T-helper 2 cell treated with Interferon-gamma antibody and Interleukin-4, amounts not matched to agents 100 ng/mL and 5 ng/mL, for 36 hours (primary cell): ENCODE measurements around the gene CTAG1A. TPM values are rescaled to one million over a fixed set of nuclear protein-coding genes. Genes with fewer than 3 reads are reported as not detected.
"Not testable (repeated sequence)": the region's sequence is repeated elsewhere in the genome, so short reads cannot be mapped to it uniquely, and the experiment has no call there.

Source experiments
- intact Hi-C: fragments of 100-400 bp; cut with micrococcal nuclease; formaldehyde crosslinking; loops from one replicate; pipeline ENCODE4 v1.15.1; 2023
- total RNA-seq: library from RNA; stranded (reverse); gene quantifications from 2 replicates; pipeline ENCODE4 v1.2.3, GENCODE V29; 2022

Gene CTAG1A
- total RNA-seq = not detected in 2 replicates

DNA sequence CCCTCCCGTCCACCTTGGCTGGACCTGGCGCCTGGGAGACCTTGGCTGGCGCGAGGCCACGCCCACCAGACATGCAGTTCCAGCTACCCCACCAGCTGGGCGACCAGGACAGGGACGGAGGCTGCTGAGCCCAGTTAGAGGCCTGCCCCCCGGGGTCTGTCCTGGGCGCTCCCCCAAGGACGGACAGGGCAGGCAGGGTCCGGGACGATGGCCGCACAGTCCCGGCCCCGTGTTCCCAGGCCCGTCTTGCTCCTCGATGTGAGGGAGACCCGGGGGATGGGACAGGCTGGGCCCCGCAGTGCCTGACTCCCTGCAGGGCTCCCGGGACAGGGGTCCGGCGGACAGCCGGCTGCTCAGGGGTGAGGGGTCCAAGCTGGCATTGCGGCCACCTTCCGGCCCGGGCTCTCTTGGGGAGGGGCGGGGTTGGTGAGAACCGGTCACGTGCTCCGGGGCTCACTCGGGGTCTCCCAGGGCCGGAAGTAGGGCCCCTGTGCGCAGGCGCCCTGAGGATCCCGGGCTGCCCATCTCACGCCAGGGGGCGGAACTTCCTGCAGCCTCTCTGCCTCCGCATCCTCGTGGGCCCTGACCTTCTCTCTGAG lies at the start of gene CTAG1A:
Gene CTAG1A, plus strand, starts transcription at position 549 of the 599 bp plus-strand sequence. CDS start 74 bp downstream, outside the sequence.
- intact Hi-C loops = not testable (repeated sequence)

DNA sequence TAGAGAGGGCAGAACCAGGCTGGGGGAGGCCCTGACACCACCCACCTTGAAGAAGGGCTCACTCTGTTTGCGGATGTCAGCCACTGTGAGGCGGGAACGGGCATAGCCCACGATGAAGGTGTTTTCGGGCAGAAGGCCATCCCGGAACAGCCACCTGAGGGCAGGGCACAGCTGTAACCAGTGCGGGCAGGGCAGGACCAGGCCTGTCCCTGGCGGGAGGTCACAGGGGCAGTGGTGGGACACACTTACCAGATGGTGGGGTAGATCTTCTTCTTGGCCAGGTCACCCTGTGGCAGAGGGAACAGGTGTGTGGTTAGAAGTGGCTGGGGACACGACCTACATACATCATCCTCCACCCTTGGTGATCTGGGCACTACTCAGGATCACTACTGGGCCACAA lies 49.0 kb upstream of the CTAG1A start:
- intact Hi-C loops = no loop called here

DNA sequence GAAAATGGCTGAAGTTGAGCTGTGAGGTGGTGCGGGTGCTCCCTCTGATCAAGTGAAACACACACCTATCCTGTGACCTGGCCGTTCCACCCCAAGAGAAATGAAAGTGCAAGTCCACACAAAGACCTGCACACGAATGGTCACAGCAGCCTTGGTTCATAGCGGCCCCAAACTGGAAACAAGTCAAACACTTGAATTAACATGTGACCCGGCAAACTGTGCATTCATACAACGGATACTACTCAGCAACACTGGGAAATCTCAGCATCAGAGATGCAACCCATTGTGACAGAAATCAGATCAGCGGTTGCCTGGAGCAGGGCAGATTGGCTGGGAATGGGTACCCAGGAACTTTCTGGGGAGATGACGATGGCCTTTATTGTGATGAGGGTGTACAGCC lies 45.9 kb upstream of the CTAG1A start:
- intact Hi-C loops = no loop called here

DNA sequence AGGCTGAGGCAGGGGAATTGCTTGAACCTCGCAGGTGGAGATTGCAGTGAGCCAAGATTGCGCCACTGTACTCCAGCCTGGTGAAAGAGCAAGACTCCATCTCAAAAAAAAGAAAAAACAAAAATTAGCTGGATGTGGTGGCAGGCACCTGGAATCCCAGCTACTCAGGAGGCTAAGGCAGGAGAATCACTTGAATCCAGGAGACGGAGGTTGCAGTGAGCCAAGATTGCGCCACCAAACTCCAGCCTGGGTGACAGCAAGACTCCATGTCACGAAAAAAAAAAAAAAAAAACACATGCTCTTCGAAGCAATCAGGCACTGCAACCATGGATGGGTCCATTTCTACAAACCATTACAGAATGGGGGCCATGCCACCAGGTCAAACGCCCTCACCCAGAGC lies 44.6 kb upstream of the CTAG1A start:
- intact Hi-C loops = not testable (repeated sequence)

DNA sequence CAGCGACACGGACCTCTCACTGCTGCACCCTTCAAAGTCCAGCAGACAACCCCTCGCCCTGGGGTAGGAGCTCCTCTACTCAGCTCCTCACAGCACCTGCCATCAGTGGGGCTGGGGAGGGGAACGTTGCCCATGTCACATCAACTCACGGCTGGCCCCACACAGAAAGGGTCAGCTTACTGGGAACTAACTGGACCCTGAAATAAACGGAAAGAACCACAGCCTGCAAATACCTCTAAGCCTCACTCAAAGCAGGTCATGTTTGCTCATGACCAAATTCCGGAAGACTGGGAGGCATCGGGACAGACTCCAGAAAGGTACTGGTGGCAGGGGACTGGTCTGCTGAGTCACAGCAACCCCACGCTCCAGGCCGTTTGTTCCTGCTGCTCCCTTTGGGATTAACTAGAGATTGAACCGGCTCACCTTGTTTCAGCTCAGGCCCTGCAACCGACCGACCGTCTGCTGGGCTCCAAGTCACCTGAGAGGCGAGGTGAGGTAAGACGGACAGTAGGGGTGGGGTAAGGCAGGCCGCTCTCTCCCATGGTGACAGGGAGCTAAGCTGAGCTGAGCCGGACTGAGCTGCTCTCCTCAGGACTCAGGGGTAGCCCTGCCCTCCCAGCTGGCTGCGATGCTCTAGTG lies 43.9 kb upstream of the CTAG1A start:
- intact Hi-C loops = no loop called here

DNA sequence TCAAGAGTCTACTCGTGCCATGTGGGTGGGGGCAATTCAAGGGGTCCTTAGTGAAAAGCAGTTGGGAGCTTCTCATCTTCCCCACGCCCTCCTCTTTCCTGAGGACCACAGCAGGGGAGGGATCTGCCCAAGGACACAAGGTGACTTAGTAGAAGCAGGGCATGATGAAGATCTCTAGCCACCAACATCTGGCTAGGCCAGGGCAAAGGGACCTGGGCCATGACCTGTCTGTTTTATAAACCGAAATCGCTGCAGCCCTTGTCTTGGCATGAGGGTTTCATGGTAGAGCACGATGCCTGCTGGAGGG lies 43.4 kb upstream of the CTAG1A start:
- intact Hi-C loops = no loop called here

DNA sequence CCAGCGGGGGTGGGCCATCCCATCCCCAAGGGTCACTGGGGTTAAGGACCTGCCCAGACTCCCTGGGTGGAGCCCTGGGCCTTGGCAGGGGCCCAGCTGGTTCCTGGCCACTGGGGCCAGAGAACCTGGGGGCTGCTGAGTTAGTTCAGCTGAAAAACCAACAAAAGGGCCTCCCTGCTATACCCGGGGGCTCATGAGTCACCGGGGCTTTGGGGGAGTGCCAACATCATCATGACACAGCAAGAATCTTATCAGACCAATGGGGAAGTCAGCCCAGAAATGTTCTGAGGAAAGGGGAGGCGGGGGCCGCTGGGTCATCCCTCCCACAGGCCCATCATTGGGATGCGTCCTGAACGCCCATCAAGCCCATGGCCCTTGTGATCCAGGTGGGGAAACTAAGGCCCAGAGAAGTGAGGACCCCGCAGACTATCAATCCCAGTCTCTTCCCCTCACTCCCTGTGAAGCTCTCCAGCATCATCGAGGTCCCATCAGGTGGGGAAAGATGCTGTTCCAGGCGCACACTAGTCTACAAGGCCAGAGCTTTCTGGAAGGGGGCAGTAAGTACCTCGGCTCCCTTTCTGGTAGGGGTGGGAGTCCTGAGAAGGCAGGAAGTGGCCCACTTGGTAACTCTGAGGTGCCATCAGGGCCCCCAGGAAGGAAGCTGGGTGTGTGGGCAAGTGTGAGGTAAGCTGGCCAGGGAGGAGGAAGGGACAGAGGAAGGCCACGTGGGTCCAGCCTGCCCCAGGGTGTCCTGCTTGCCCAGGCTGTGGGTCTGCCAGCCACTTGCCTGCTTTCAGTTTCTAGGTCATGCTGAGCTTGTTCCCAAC lies 42.8 kb upstream of the CTAG1A start:
- intact Hi-C loops = no loop called here

DNA sequence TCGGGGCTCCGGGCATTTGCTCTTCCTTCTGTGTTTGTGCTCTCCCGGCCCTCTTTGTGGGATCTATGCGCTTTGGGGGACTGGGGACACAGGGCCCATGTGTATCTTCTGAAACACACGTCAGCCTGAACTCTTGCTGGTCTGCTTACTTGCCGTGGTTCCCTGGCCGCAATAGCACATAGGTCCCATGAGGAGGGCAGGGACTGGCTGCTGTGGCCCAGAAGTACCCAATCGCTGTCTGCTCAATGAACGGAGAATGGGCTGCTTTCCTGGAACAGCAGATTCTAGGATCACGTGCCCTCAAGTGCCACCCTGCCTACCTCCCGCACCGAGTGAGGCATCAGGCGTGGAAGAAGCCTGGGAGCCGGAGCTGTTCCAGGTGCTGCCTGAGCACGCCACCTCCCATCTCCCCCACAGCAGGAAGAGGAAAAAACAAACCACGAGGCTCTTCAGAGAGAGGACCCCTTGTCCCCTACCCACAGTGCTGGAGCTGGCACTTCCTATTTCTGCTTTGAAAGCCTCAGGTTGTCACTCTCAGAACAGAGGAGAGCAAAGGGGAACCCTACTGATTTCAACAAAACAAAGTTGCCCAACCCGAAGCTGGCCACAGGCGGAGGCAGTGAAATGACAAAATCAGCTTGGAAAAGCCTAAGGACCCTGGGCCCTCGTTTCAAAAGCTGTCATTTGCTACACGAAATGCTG lies 42.1 kb upstream of the CTAG1A start:
- intact Hi-C loops = no loop called here

DNA sequence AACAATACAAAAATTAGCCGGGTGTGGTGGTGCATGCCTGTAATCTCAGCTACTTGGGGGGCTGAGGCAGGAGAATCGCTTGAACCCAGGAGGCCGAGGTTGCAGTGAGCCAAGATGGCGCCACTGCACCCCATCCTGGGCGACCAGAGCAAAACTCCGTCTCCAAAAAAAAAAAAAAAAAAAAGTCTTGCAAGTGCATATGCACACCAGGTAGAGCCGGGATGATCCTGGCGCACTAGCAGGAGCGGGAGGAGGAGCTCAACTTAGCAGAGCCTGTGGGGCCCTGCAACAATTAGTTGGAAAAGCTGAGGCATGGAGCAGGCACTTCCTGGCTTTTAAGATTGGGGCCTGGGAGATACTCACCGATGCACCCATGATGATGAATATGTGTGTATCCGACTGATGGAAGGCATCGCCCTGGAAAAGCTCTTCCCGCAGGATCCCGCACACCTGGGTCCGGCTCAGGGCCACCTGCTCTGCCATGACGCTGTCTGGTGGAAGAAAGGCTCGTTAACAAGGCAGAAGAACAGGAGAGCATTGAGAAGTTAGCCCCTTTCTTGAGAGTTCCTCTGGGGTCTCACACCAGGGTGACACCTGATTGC lies 39.2 kb upstream of the CTAG1A start:
- intact Hi-C loops = no loop called here

DNA sequence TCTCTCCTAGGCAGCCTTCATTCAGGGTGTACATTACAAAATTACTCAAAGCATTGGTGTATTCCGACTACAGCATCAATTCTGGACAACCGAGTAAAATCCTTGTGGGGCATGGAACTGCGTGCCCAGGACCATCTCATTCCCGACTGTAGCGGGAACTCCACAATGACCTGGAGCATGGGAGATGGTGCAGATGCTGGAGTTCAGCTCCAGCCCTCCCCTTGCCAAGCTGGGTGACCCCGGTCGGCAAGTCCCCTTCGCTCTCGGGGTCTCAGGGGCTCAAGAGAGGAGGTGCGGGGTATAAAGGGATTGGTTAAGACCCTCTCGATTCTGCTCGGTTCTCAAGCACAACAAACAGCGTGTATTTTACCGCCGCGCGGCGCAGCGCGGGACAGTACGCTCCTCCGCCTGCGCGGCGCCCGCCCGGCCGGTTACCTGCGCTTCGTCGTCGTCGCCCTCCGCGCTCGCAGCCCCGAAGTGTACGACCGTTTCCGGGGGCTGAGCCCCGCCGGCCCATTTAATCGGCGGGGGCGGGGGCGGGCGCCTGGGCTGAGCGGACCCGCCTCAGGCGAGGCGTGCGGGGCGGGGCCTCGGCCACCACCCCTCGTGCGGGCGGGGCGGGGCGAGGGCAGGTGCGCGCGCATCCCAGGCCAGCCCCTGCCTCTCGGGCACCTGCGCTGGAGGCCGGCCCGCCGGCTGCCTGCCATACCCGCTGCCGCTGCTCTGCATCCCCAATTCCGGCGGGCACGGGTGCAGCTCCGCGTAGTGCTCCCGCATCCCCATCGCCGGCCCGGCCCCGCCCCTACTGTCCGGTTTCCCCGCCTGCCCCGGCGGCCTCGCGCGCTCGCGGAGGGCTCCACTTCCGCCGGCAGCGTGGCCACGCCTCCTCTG lies 38.3 kb upstream of the CTAG1A start, which contains the start of gene G6PD:
Gene G6PD, minus strand, starts transcription at position 493 of the 891 bp plus-strand sequence. CDS start 691 bp downstream, outside the sequence.
- intact Hi-C loops = loop anchor here (1.0 kb wide), 4 partner anchors 30 to 618 kb away; partner anchors contain the start of genes FAM3A, LAGE3 and SLC10A3

DNA sequence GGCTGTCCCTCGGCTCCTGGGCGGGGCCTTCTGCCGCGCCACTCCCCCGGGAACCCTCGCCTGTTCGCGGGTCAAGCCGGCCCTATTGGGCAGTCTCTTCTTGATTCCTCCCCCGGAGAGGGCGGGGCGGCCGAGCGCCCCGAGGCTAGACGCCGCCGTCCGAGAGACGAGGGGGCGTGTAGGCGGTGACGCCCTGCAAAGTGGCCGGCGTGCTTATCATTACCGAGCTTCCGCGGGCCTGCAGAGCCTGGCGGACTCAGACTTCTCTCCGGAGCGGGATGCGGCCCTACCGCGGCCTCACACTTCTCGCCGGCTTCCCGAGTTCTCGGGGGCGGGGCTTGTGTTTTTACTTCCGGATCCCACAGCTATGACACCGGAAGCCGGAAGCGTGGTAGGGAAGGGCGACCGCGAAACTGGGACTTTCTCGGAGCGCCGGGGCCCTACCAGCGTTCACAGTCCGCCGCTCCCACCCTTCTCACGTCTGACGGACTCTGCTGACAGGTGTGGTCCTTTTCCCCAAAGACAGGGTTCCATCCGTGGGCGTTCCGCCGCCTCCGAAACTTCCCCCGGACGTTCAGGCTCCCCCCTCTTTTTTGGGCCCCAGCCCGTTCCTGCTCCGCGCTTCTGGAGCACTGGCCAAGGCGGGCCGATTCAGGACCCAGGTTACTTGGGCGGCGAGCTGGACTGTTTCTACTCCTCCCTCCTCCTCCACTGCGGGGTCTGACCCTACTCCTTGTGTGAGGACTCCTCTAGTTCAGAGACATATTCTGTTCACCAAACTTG lies 37.5 kb upstream of the CTAG1A start, which contains the start of gene IKBKG:
Gene IKBKG, plus strand, starts transcription at position 376 of the 783 bp plus-strand sequence. CDS start 4,383 bp downstream, outside the sequence.
- intact Hi-C loops = loop anchor here (1.0 kb wide), 4 partner anchors 31 to 619 kb away; partner anchors contain the start of genes FAM3A, LAGE3 and SLC10A3

DNA sequence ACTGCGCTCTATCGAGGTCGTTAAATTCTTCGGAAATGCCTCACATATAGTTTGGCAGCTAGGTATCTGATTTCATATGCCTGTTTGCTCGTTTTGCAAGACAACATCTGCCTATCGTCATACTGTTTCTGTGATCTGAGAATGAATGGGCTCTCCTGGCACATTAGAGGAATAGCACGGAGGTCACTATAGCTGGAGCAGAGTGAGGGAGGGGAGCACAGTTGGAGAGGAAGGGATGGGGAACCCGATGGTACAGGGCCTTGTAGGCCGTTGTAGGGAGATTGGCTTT lies 37.0 kb upstream of the CTAG1A start:
- intact Hi-C loops = no loop called here

DNA sequence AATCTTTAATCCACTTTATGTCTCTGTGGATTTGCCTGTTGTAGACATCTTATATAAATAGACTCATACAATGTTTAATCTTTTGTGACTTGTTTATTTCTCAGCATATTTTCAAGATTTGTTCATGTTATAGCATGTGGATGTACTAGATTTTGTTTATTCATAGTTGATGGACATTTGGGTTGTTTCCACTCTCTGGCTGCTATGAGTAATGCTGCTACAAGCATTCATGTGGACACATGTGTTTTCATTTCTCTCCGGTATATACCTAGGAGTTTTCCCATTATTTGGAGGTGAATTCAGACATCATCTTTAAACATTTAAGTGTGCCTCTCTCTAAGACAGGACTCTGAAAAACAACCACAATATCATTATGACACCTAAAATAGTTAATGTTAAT lies 35.2 kb upstream of the CTAG1A start:
- intact Hi-C loops = no loop called here

DNA sequence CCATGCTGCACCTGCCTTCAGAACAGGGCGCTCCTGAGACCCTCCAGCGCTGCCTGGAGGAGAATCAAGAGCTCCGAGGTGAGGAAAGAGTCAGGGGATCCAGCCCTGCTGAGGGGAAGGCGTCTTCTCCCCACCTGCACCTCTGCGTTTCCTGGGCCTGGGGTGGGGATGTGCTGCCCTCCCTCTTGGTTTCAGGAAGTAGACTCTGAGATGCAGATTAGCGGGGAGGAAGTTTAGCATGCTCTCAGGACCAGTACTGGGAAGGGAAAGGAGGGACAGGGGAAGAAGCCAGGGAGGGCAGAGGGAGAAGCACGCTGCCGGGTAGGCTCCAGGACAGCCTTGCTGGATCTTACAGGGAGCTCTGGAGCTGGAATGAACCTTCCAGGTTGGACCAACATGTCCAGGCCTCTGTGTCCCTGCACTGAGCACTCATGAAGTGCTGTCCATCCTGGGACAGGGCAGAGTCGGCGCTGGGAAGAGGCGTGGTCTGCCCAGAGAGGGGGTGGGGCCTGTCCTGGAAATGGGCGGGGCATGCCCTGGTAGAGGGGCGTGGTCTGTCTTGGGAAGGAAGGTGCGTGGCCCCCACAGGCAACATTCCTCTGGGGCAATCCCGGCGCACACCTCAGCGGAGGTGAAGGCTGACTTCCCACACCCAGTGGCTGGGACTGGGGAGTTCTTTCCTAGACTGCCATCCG lies 32.7 kb upstream of the CTAG1A start:
- intact Hi-C loops = not testable (repeated sequence)

DNA sequence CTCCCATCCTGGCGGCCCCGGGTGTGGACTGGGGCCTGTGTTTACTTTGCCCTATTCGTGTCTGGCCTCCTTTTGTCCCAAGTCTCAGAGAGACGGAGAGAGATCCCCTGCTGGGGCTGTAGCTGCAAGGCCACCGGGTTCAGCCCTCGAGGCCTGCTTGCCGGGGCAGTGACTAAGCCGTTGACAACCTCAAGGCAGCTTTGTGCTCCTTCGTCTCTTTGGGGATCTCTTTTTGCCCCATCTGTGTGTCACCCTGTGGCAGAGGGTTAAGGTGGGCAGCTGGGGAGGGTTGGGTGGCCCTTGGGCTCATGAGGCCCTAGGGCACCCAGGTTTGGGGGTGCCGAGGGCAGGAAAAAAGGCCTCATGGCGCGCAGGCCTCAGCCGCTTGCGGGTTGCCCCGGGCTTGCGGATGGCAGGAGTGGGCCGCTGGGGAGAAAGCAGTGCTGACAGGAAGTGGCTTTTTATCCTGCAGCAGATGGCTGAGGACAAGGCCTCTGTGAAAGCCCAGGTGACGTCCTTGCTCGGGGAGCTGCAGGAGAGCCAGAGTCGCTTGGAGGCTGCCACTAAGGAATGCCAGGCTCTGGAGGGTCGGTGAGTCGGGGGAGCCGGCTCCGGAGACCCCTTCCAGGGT lies 26.8 kb upstream of the CTAG1A start:
- intact Hi-C loops = not testable (repeated sequence)

DNA sequence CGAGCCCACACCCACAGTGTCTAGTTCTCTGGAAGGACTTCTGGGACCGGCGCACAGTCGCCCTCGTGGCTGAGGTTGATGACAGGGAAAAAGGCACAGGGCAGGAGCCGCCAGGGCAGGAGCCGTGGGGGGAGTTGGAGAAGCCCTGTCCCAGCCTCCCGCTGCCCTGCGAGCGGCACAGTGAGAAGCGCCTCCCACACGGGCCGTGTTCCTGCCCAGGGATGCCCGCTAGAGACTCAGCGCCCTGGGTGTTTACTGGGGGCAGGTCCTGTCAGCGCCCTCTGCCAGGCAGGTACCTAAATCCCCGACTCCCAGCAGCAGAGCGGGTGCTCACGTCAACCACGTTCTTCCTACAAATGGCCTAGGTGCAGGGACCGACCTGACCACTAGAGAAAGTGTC lies 26.0 kb upstream of the CTAG1A start:
- intact Hi-C loops = not testable (repeated sequence)

DNA sequence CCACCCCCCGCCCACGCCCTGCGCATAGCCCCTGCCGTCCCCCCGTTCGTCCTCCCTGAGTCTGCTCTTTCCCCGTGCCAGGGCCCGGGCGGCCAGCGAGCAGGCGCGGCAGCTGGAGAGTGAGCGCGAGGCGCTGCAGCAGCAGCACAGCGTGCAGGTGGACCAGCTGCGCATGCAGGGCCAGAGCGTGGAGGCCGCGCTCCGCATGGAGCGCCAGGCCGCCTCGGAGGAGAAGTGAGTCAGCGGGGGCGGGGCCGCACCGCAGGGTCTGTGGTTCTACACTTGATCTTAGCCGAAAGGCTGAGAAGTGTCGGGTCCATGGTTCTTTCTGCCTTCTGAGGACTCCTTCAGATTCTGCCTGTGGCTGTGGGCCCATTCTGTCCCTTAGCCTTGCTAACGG lies 24.6 kb upstream of the CTAG1A start:
- intact Hi-C loops = not testable (repeated sequence)

DNA sequence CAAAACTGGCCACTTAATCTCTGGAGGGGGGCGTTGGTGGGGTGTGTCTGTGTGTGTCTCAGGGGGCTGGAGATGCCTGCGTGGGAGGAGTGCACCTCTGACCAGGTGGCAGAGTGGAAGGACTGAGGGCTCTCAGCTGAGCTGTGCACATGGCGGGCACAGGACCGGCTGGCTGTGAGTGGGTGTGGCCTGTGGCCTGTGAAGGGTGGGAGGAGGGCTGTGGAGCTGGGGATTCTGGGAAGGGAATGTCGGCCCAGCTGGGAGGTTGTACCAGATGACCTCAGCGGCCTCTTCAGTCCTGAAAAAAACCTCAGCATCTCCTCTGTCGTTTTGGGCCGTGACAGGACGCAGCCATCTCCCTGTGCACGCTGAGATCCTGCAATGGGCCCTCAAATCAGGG lies 22.6 kb upstream of the CTAG1A start:
- intact Hi-C loops = not testable (repeated sequence)
